Heart left ventricle (tissue), 16 donors: Measurements from ENCODE around the gene GALNT2. TPM values are rescaled to one million over a fixed set of nuclear protein-coding genes. Genes with fewer than 3 reads are reported as not detected.

ENCODE experiments used
- ATAC-seq, 4 donors: fragments of 200-7000 bp; cut with Tn5 transposase; one replicate each; pipeline ENCODE4 v1.9.1; 2020 to 2022; ENCODE audit warnings: moderate library complexity in 4 of 4, mild to moderate bottlenecking in 3 of 4, moderate number of reproducible peaks in 1 of 4
- DNase-seq, 5 donors: peaks; one replicate each; pipeline ENCODE4 v3.0.0-alpha.2; 2020
- H3K27ac ChIP-seq, 12 donors: fragments of 200-600 bp; sonication (generic) in 4 of 12; one replicate each; pipeline versions ENCODE4 v1.5.0 to v1.8.0; 2016 to 2022; ENCODE audit warnings: mild to moderate bottlenecking in 2 of 12
- H3K27me3 ChIP-seq, 9 donors: fragments of 200-600 bp; sonication (generic) in 2 of 9; one replicate each; pipeline versions ENCODE4 v1.5.1 to v1.8.0; 2016 to 2022; ENCODE audit warnings: mild to moderate bottlenecking in 3 of 9
- H3K36me3 ChIP-seq, 9 donors: fragments of 200-600 bp; sonication (generic) in 2 of 9; one replicate each; pipeline versions ENCODE4 v1.5.0 to v1.8.0; 2018 to 2022; ENCODE audit warnings: mild to moderate bottlenecking in 2 of 9
- H3K4me1 ChIP-seq, 12 donors: fragments of 200-600 bp; sonication (generic) in 4 of 12; one replicate each; pipeline versions ENCODE4 v1.5.0 to v1.8.0; 2016 to 2022; ENCODE audit warnings: mild to moderate bottlenecking in 3 of 12
- H3K4me3 ChIP-seq, 12 donors: fragments of 200-600 bp; sonication (generic) in 4 of 12; one replicate each; pipeline versions ENCODE4 v1.5.0 to v1.8.0; 2017 to 2022; ENCODE audit warnings: mild to moderate bottlenecking in 9 of 12, moderate library complexity in 4 of 12
- H3K9me3 ChIP-seq, 12 donors: fragments of 200-600 bp; sonication (generic) in 4 of 12; one replicate each; pipeline versions ENCODE4 v1.5.0 to v1.8.0; 2016 to 2022; ENCODE audit warnings: mild to moderate bottlenecking in 1 of 12
- POLR2A ChIP-seq, 2 donors: fragments of 450-650 bp; IDR thresholded peaks; one replicate each; pipeline ENCODE4 v1.6.1; 2017; ENCODE audit warnings: antibody characterized with exemption in 2 of 2, mild to moderate bottlenecking in 2 of 2, moderate library complexity in 2 of 2
- WGBS, 4 donors: extraction: QIAGEN DNeasy Blood & Tissue Kit in 2 of 4; methylation state at CpG; one replicate each; pipeline versions ENCODE4 v1.1.5 to v1.1.7; 2013 to 2018; 5-methylcytosine and 5-hydroxymethylcytosine counted together
- intact Hi-C, 10 donors: fragments of 100-400 bp; cut with DNase I; formaldehyde crosslinking; loops; one replicate each; pipeline versions ENCODE4 v1.11.1 to v1.14.2; 2022
- polyA plus RNA-seq, 2 donors: library from polyadenylated mRNA; stranded (reverse); fragments of 200-250 nt; gene quantifications; one replicate each; pipeline ENCODE4 v1.2.3, GENCODE V29; 2013
- total RNA-seq, 9 donors: library from RNA; depleted of rRNA in 2 of 9; stranded (reverse); fragments of >200 nt in 2 of 9; fragmentation: NEBNext Ultra II Directional in 3 of 9; extraction: Animal tissue kit (Norgen Biotek cat#: 25700) in 3 of 9; gene quantifications; one replicate each; pipeline versions ENCODE4 v1.1.0 to v1.2.4, GENCODE V29; 2016 to 2023
- TF ChIP-seq, protein P1 (sequence below), 12 donors: fragments of 200-600 bp; sonication (generic) in 4 of 12; IDR thresholded peaks; one replicate each; pipeline versions ENCODE4 v1.5.0 to v1.8.0; 2018 to 2022; ENCODE audit warnings: antibody characterized with exemption in 12 of 12, mild to moderate bottlenecking in 5 of 12
- donor health status: ischemic (EF 13 %, LVEDD 7.1; RV severe dilation, severe dysfunction).
- donor health status: healthy with polysubstance abuse.
- donor health status: DM: no; HTN: yes; CAD: no.
- donor health status: DM: no; HTN: no; CAD: no.
- donor health status: ischemic (EF 25% LVEDD 6.9; RV normal size, moderate dysfunction).
- donor health status: ischemic (EF 25% LVEDD 5.7; RV mildly dilated, moderate dysfunction).
- donor health status: healthy.
- donor health status: DM: yes; HTN: yes; CAD: no.
- donor health status: ischemic (EF 35%, LVEDD 5.7; RV mildly dilated, moderate dysfunction).
- donor health status: nonischemic (EF 11% LVEDD 7.7; RV severe dilation, severe dysfunction).
- donor health status: DM: yes; HTN: yes; CAD: no.
- donor health status: PGD.
- donor health status: ischemic (EF 29% LVEDD 5.4; RV normal size, mild dysfunction).
- donor health status: nonischemic (EF 23%, LVEDD 6.1; RV moderate dilation, normal function).

Gene GALNT2
- total and polyA plus RNA-seq, 11 donors: 10.1 to 44.9 (median 31.6) TPM

DNA sequence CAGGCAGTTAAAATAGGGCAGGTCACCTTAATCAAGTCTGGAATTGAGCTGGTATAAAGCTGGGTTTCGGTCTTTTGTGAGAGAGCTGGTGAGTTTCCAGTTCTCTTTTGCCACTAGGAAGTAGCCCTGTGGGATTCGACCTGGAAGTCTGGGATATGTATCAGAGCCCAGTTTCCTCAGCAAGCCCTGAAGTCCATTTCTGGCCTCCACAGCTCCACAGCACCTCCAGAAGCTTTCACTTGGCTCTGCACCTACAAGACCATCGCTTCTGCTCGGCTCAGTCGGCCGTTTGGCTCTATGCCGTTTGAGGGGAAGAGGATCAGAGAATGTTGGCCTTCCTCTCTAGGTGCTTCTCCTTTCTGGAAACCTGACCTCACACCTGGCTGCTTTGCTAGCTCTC is 148.0 kb downstream of the GALNT2 start:
- ATAC-seq (peak; percentile 76 to 93 (median 92)), DNase-seq (peak in 4 of 5 donors; percentile 69 to 78 (median 71))
- H3K27ac ChIP-seq: peak overlapping the region in 11 of 12 donors; percentile 4 to 66 (median 44)
- H3K4me3 ChIP-seq: peak overlapping the region in 2 of 12 donors; percentile 1 to 11
- intact Hi-C loops: loop anchor here in 8 of 10 donors (1.0 to 10.0 kb wide), 13 partner anchors 52 to 554 kb away; partner anchors contain the start of gene GALNT2 (in 3 of the 8)
- H3K4me1 ChIP-seq: peaks cover 3 to 58% (median 31%) of the 10 kb centered on the region in 12 donors
- WGBS, 4 donors: 11 to 19% (median 14%) methylated on average over 7 of the region's 7 CpGs
- no peaks in the 10 kb centered on the region for H3K27me3 ChIP-seq
- TF ChIP-seq, protein P1, sequence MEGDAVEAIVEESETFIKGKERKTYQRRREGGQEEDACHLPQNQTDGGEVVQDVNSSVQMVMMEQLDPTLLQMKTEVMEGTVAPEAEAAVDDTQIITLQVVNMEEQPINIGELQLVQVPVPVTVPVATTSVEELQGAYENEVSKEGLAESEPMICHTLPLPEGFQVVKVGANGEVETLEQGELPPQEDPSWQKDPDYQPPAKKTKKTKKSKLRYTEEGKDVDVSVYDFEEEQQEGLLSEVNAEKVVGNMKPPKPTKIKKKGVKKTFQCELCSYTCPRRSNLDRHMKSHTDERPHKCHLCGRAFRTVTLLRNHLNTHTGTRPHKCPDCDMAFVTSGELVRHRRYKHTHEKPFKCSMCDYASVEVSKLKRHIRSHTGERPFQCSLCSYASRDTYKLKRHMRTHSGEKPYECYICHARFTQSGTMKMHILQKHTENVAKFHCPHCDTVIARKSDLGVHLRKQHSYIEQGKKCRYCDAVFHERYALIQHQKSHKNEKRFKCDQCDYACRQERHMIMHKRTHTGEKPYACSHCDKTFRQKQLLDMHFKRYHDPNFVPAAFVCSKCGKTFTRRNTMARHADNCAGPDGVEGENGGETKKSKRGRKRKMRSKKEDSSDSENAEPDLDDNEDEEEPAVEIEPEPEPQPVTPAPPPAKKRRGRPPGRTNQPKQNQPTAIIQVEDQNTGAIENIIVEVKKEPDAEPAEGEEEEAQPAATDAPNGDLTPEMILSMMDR (IDR thresholded peaks at IDR 0.05): peak; percentile 43 to 82 (median 72)
- TF ChIP-seq POLR2A (IDR thresholded peaks at IDR 0.05): no peak
- H3K36me3 ChIP-seq: no peaks in the 10 kb centered on the region
- H3K9me3 ChIP-seq: no peaks in the 10 kb centered on the region

DNA sequence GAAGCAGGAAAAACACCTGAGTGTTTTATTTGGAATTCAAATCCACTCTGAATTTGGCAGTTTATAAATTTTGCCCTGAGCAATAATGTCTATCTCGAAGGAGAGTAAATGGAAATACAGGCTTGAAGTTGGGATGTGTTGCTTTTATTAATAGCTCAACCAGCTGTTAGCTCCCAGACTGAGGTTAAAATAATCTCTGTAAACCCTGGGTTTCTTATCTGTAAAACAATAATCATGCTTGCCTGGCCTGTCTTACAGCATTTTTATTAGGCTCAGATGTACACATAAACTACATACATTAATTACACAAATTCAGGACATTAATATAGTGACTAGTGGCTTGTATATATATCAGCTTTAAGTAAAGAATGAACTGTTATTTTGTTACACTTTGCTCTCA is 148.5 kb downstream of the GALNT2 start:
- intact Hi-C loops: loop anchor here in 8 of 10 donors (1.0 to 10.0 kb wide), 13 partner anchors 52 to 554 kb away; partner anchors contain the start of gene GALNT2 (in 3 of the 8)
- Histone ChIP-seq H3K4me1 (peaks cover 3 to 53% (median 28%) of the 10 kb centered on the region in 12 donors), H3K36me3 (no peaks in the 10 kb centered on the region), H3K27ac (peak overlapping the region in 9 of 12 donors; percentile 4 to 66 (median 53)), H3K9me3 (no peaks in the 10 kb centered on the region), H3K4me3 (peak overlapping the region in 2 of 12 donors; percentile 1 to 11), H3K27me3 (no peaks in the 10 kb centered on the region)
- 10 to 15% (median 10%) methylated on average over 1 of the region's 1 CpG for WGBS, 4 donors
- peak in 2 of 4 donors; percentile 28 to 33 for ATAC-seq
- DNase-seq: no peak
- TF ChIP-seq POLR2A (IDR thresholded peaks at IDR 0.05): no peak
- TF ChIP-seq, protein P1 (IDR thresholded peaks at IDR 0.05): no peak

DNA sequence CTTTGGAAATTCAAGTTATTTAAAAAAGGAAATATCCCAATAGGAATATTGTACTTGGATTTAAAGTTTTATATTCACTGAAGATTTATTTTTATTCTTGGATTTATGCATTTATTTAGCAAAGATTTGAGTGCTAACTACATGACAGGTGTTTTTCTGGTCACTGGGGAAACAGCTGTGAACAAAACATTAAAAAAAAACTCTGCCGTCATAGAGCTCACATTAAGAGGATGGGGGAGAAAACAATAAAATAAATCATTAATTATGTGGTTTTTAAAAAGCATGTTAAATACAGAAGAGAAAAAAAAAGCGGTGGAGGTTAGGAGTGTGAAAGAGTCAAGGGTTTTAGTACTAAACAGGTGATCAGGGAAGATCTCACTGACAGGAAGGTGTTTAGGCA is 149.9 kb downstream of the GALNT2 start:
- Histone ChIP-seq H3K4me3 (no peak overlapping the region), H3K9me3 (no peaks in the 10 kb centered on the region), H3K27me3 (no peaks in the 10 kb centered on the region), H3K4me1 (peaks cover 3 to 52% (median 30%) of the 10 kb centered on the region in 12 donors), H3K27ac (no peak overlapping the region), H3K36me3 (no peaks in the 10 kb centered on the region)
- ATAC-seq: no peak
- 88 to 92% (median 90%) methylated on average over 2 of the region's 2 CpGs for WGBS, 4 donors
- TF ChIP-seq, protein P1 (IDR thresholded peaks at IDR 0.05): no peak
- no peak for TF ChIP-seq POLR2A (IDR thresholded peaks at IDR 0.05)
- intact Hi-C loops: loop anchor here in 7 of 10 donors (5.0 to 10.0 kb wide), 11 partner anchors 50 to 555 kb away; partner anchors contain the start of gene GALNT2 (in 3 of the 7)
- DNase-seq: no peak

DNA sequence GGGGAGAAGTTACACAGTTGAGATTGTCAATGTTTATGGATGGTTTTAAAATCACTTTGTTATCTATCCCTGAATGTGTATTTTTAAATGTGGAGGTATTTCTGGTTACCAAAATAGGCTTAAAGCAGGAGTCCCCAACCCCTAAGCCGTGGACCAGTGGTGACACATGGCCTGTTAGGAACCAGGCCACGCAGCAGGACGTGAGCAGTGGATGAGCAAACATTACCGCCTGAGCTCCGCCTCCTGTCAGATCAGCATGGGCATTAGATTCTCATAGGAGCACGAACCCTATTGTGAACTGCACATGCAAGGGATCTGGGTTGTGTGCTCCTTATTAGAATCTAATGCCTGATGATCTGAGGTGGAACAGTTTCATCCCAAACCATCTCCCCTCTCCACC is 151.6 kb downstream of the GALNT2 start:
- Histone ChIP-seq H3K27me3 (no peaks in the 10 kb centered on the region), H3K4me3 (no peak overlapping the region), H3K9me3 (no peaks in the 10 kb centered on the region), H3K36me3 (no peaks in the 10 kb centered on the region), H3K4me1 (peaks cover 3 to 46% (median 33%) of the 10 kb centered on the region in 12 donors), H3K27ac (no peak overlapping the region)
- no peak for DNase-seq
- 89 to 96% (median 93%) methylated on average over 6 of the region's 6 CpGs for WGBS, 4 donors
- intact Hi-C loops: loop anchor here in 7 of 10 donors (5.0 to 10.0 kb wide), 11 partner anchors 49 to 556 kb away; partner anchors contain the start of gene GALNT2 (in 3 of the 7)
- no peak for ATAC-seq
- TF ChIP-seq POLR2A (IDR thresholded peaks at IDR 0.05): no peak
- TF ChIP-seq, protein P1 (IDR thresholded peaks at IDR 0.05): no peak
